ENCODE data around the gene NKD2. TPM values are rescaled to one million over a fixed set of nuclear protein-coding genes. Genes with fewer than 3 reads are reported as not detected.

Gene NKD2
- total RNA-seq, 1 experiment from 2014 or later = 12.3 TPM

DNA sequence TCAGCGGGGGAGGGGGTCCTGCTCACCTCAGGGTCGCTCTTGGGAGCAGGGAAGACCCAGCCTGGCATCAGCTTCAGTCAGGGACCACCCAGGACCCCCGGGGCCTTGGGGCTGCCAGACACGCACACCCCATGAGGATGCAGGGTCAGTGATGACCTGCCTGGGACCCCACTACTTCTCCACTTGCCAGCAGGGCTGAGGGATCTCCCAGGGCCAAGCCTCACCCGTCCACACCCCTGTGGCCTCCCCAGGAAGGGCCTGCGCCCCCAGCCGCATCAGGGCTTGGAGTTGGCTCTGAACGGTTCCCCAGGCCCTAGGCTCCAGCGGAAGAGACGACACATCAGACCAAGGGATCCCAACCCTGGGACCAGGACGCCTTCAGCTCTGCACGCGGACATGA, 69.6 kb downstream of the NKD2 start:
- Histone ChIP-seq H3K4me1 (ENCODE audit: control insufficient read depth, insufficient read depth, low read length) (peaks cover 10% of the 10 kb centered on the region), H3K27ac (ENCODE audit: low read length) (no peak overlapping the region), H3K36me3 (ENCODE audit: control insufficient read depth, insufficient read depth, low read length) (peaks cover 4% of the 10 kb centered on the region; the same call in 1 of the 2 replicates), H3K4me3 (ENCODE audit: low read depth in 2 of 2, low read length in 2 of 2) (no peak overlapping the region), H3K9me3 (ENCODE audit: control insufficient read depth, insufficient read depth, low read depth, low read length) (no peaks in the 10 kb centered on the region), H3K27me3 (ENCODE audit: control insufficient read depth, insufficient read depth, low read length) (no peaks in the 10 kb centered on the region)
- POLR2A ChIA-PET = no interaction called here
- intact Hi-C loops (cut with micrococcal nuclease; ENCODE audit: unreplicated experiment) = no loop called here
- CTCF ChIA-PET = no interaction called here
- ATAC-seq (no peak), DNase-seq (ENCODE audit: low read depth, low spot score) (no peak)
- in situ Hi-C loops (cut with HindIII; ENCODE audit: low pct_unique_long_range_greater_than_20kb, low sequenced_read_pairs) = no loop called here
- BruUV-seq (replicated peaks) = no TSS peak
- TF ChIP-seq, protein P1, sequence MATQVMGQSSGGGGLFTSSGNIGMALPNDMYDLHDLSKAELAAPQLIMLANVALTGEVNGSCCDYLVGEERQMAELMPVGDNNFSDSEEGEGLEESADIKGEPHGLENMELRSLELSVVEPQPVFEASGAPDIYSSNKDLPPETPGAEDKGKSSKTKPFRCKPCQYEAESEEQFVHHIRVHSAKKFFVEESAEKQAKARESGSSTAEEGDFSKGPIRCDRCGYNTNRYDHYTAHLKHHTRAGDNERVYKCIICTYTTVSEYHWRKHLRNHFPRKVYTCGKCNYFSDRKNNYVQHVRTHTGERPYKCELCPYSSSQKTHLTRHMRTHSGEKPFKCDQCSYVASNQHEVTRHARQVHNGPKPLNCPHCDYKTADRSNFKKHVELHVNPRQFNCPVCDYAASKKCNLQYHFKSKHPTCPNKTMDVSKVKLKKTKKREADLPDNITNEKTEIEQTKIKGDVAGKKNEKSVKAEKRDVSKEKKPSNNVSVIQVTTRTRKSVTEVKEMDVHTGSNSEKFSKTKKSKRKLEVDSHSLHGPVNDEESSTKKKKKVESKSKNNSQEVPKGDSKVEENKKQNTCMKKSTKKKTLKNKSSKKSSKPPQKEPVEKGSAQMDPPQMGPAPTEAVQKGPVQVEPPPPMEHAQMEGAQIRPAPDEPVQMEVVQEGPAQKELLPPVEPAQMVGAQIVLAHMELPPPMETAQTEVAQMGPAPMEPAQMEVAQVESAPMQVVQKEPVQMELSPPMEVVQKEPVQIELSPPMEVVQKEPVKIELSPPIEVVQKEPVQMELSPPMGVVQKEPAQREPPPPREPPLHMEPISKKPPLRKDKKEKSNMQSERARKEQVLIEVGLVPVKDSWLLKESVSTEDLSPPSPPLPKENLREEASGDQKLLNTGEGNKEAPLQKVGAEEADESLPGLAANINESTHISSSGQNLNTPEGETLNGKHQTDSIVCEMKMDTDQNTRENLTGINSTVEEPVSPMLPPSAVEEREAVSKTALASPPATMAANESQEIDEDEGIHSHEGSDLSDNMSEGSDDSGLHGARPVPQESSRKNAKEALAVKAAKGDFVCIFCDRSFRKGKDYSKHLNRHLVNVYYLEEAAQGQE (IDR thresholded peaks at IDR 0.05; ENCODE audit: insufficient read depth in 1 of 2, low read depth in 2 of 2, low read length in 1 of 2) = no peak
- TF ChIP-seq TCF7L2 (IDR thresholded peaks at IDR 0.05; ENCODE audit: low read depth, low read length) (no peak), POLR2AphosphoS5 (IDR thresholded peaks at IDR 0.05; ENCODE audit: low read depth, low read length) (0 out of 2 replicates have a peak, but pooled peaks have one; percentile 12), SIN3A (IDR thresholded peaks at IDR 0.05; ENCODE audit: borderline replicate concordance, insufficient read depth, low read depth, low read length) (no peak)
- TF ChIP-seq, protein P2, sequence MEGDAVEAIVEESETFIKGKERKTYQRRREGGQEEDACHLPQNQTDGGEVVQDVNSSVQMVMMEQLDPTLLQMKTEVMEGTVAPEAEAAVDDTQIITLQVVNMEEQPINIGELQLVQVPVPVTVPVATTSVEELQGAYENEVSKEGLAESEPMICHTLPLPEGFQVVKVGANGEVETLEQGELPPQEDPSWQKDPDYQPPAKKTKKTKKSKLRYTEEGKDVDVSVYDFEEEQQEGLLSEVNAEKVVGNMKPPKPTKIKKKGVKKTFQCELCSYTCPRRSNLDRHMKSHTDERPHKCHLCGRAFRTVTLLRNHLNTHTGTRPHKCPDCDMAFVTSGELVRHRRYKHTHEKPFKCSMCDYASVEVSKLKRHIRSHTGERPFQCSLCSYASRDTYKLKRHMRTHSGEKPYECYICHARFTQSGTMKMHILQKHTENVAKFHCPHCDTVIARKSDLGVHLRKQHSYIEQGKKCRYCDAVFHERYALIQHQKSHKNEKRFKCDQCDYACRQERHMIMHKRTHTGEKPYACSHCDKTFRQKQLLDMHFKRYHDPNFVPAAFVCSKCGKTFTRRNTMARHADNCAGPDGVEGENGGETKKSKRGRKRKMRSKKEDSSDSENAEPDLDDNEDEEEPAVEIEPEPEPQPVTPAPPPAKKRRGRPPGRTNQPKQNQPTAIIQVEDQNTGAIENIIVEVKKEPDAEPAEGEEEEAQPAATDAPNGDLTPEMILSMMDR (IDR thresholded peaks at IDR 0.05) = no peak

DNA sequence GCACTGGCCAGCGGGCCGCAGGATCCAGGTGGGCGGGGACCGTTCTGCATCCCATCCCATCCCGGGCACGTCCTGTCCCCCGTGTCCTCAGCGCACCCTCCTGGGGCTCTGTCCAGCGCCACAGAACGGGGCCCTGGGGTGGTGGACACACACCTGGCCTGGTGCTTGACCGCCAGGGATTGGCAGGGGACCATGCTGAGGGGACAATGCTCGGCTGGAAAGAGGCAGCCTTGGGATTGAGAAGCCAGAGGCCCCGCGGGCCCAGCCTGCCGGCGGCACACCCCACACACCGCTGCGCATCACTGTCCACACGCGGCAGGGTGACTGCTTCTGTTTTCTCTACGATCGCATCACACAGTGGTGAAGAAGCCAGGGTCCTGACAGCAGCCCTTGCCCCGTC, 70.2 kb downstream of the NKD2 start:
- in situ Hi-C loops (cut with HindIII; ENCODE audit: low pct_unique_long_range_greater_than_20kb, low sequenced_read_pairs) = no loop called here
- Histone ChIP-seq H3K27me3 (ENCODE audit: control insufficient read depth, insufficient read depth, low read length) (no peaks in the 10 kb centered on the region), H3K36me3 (ENCODE audit: control insufficient read depth, insufficient read depth, low read length) (peaks cover 4% of the 10 kb centered on the region; the same call in 1 of the 2 replicates), H3K27ac (ENCODE audit: low read length) (no peak overlapping the region), H3K4me3 (ENCODE audit: low read depth in 2 of 2, low read length in 2 of 2) (no peak overlapping the region), H3K9me3 (ENCODE audit: control insufficient read depth, insufficient read depth, low read depth, low read length) (no peaks in the 10 kb centered on the region), H3K4me1 (ENCODE audit: control insufficient read depth, insufficient read depth, low read length) (peaks cover 10% of the 10 kb centered on the region)
- intact Hi-C loops (cut with micrococcal nuclease; ENCODE audit: unreplicated experiment) = no loop called here
- ATAC-seq (no peak), DNase-seq (ENCODE audit: low read depth, low spot score) (no peak)
- ChIA-PET CTCF (no interaction called here), POLR2A (no interaction called here)
- no TSS peak for BruUV-seq (replicated peaks)
- TF ChIP-seq SIN3A (IDR thresholded peaks at IDR 0.05; ENCODE audit: borderline replicate concordance, insufficient read depth, low read depth, low read length) (no peak), POLR2AphosphoS5 (IDR thresholded peaks at IDR 0.05; ENCODE audit: low read depth, low read length) (no peak), TCF7L2 (IDR thresholded peaks at IDR 0.05; ENCODE audit: low read depth, low read length) (no peak)
- TF ChIP-seq, protein P2 (IDR thresholded peaks at IDR 0.05) = no peak
- TF ChIP-seq, protein P1 (IDR thresholded peaks at IDR 0.05; ENCODE audit: insufficient read depth in 1 of 2, low read depth in 2 of 2, low read length in 1 of 2) = no peak

Measured in Panc1 (cell line).